SK-N-MC (cell line): Measurements from ENCODE around the gene PROX1.

Source experiments
- EZH2 ChIP-seq: fragments of 200-600 bp; sonication (generic); IDR thresholded peaks from one replicate; pipeline ENCODE4 v1.6.1; 2017; ENCODE audit warnings: antibody characterized with exemption
- POLR2AphosphoS5 ChIP-seq: IDR thresholded peaks from 2 replicates; pipeline ENCODE4 v1.6.1; 2012; ENCODE audit warnings: mild to moderate bottlenecking, low read depth, low read length, borderline replicate concordance

- no peak for TF ChIP-seq EZH2
- TF ChIP-seq POLR2AphosphoS5: no peak
These were observed 35.1 kb downstream of the PROX1 start for GRCh38 chr1:214022810-214023425.
